HS-27A (cell line): Measurements from ENCODE around the gene RAB11B.
"Not testable (repeated sequence)": the region's sequence is repeated elsewhere in the genome, so short reads cannot be mapped to it uniquely, and the experiment has no call there.

Source experiments
- DNase-seq: peaks from one replicate; pipeline ENCODE4 v3.0.0-alpha.2; 2012; ENCODE audit warnings: low read depth, missing footprints

Gene RAB11B

GRCh38 chr19:8370176-8371010 is 19.8 kb upstream of the RAB11B start:
- DNase-seq: no peak

GRCh38 chr19:8371011-8371804 is 19.0 kb upstream of the RAB11B start:
- DNase-seq: no peak

- DNase-seq: no peak
Measured at GRCh38 chr19:8373867-8374813, 16.0 kb upstream of the RAB11B start.

- DNase-seq: not testable (repeated sequence)
Measured at GRCh38 chr19:8375766-8376165, 14.4 kb upstream of the RAB11B start.

GRCh38 chr19:8376373-8376974 is 13.7 kb upstream of the RAB11B start:
- DNase-seq: not testable (repeated sequence)

GRCh38 chr19:8377598-8377997 is 12.6 kb upstream of the RAB11B start:
- no peak for DNase-seq

GRCh38 chr19:8379156-8379891 is 10.8 kb upstream of the RAB11B start:
- DNase-seq: not testable (repeated sequence)

- not testable (repeated sequence) for DNase-seq
Measured at GRCh38 chr19:8384569-8384968, 5.6 kb upstream of the RAB11B start.

- not testable (repeated sequence) for DNase-seq
Measured at GRCh38 chr19:8385103-8385502, 5.1 kb upstream of the RAB11B start.

GRCh38 chr19:8385566-8385965 is 4.6 kb upstream of the RAB11B start:
- DNase-seq: not testable (repeated sequence)

- DNase-seq: not testable (repeated sequence)
Measured at GRCh38 chr19:8386419-8386818, 3.7 kb upstream of the RAB11B start.

GRCh38 chr19:8386990-8387389 is 3.2 kb upstream of the RAB11B start:
- DNase-seq: no peak

GRCh38 chr19:8387688-8388611 is 2.2 kb upstream of the RAB11B start:
- DNase-seq: no peak

GRCh38 chr19:8388612-8388958 is 1.6 kb upstream of the RAB11B start:
- DNase-seq: no peak

- peak; percentile 62 for DNase-seq
Measured at GRCh38 chr19:8390617-8390981, 439 bp downstream of the RAB11B start.

GRCh38 chr19:8391198-8392016 is 1.2 kb downstream of the RAB11B start:
- no peak for DNase-seq

- DNase-seq: no peak
Measured at GRCh38 chr19:8392017-8392591, 1.9 kb downstream of the RAB11B start.

GRCh38 chr19:8393192-8393870 is 3.2 kb downstream of the RAB11B start:
- DNase-seq: no peak
